Tibial artery (tissue), 4 donors: ENCODE data around the gene SLFN12L.

Experiments
- DNase-seq, 2 donors: peaks; one replicate each; pipeline ENCODE4 v3.0.0-alpha.2; 2019
- H3K27ac ChIP-seq, 2 donors: fragments of 200-600 bp; sonication (generic) in 1 of 2; 1 replicate in 1 of 2; 2 replicates in 1 of 2; pipeline ENCODE4 v1.5.1; 2018 to 2019; ENCODE audit warnings: mild to moderate bottlenecking in 1 of 2
- H3K27me3 ChIP-seq, 2 donors: fragments of 200-600 bp; sonication (generic) in 1 of 2; one replicate each; pipeline versions ENCODE4 v1.5.1 to v1.6.0; 2016 to 2019
- H3K36me3 ChIP-seq, 3 donors: fragments of 200-600 bp; sonication (generic) in 2 of 3; one replicate each; pipeline ENCODE4 v1.5.1; 2016 to 2019; ENCODE audit warnings: mild to moderate bottlenecking in 2 of 3
- H3K4me1 ChIP-seq, 4 donors: fragments of 200-600 bp; sonication (generic) in 2 of 4; 1 replicate in 3 of 4; 2 replicates in 1 of 4; pipeline ENCODE4 v1.5.1; 2016 to 2019
- H3K4me3 ChIP-seq, 2 donors: fragments of 200-600 bp; sonication (generic) in 1 of 2; 1 replicate in 1 of 2; 2 replicates in 1 of 2; pipeline ENCODE4 v1.5.1; 2018 to 2019; ENCODE audit warnings: mild to moderate bottlenecking in 2 of 2
- H3K9me3 ChIP-seq, 3 donors: fragments of 200-600 bp; sonication (generic) in 1 of 3; one replicate each; pipeline ENCODE4 v1.5.1; 2016 to 2019
- intact Hi-C: fragments of 100-400 bp; cut with DNase I; formaldehyde crosslinking; loops from one replicate; pipeline ENCODE4 v1.15.0; 2023; ENCODE audit warnings: low total_unique reads
- TF ChIP-seq, protein P1 (sequence below), 2 experiments: fragments of 200-600 bp in 1 of 2; fragments of 450-650 bp in 1 of 2; IDR thresholded peaks; one replicate each; pipeline ENCODE4 v1.5.1; 2017 to 2019; ENCODE audit warnings: antibody characterized with exemption in 2 of 2, mild to moderate bottlenecking in 1 of 2, moderate library complexity in 1 of 2

Gene SLFN12L

DNA sequence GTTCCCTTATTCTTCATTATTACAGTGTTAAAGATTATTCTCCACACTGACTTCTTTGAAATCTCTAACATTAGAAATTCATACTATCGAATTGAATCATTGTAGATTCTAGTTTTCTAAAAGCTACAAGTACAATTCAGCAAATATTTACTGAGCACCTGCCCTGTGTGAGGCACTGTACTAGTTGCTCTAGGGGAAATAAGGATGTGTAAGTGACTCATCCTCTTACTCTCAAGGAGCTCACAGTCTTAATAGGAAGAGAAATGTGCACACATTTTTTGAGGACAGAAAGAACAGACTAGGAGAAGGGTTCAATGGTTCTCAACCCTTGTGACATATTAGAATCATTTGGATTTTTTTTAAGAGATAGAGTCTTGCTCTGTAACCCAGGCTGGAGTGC is 7.7 kb upstream of the SLFN12L start:
- H3K4me1 ChIP-seq = no peaks in the 10 kb centered on the region
- H3K9me3 ChIP-seq = no peaks in the 10 kb centered on the region
- H3K27ac ChIP-seq = no peak overlapping the region
- TF ChIP-seq, protein P1, sequence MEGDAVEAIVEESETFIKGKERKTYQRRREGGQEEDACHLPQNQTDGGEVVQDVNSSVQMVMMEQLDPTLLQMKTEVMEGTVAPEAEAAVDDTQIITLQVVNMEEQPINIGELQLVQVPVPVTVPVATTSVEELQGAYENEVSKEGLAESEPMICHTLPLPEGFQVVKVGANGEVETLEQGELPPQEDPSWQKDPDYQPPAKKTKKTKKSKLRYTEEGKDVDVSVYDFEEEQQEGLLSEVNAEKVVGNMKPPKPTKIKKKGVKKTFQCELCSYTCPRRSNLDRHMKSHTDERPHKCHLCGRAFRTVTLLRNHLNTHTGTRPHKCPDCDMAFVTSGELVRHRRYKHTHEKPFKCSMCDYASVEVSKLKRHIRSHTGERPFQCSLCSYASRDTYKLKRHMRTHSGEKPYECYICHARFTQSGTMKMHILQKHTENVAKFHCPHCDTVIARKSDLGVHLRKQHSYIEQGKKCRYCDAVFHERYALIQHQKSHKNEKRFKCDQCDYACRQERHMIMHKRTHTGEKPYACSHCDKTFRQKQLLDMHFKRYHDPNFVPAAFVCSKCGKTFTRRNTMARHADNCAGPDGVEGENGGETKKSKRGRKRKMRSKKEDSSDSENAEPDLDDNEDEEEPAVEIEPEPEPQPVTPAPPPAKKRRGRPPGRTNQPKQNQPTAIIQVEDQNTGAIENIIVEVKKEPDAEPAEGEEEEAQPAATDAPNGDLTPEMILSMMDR (IDR thresholded peaks at IDR 0.05) = no peak
- intact Hi-C loops = no loop called here
- no peak overlapping the region for H3K4me3 ChIP-seq
- peaks cover 0 to 12% of the 10 kb centered on the region in 2 donors for H3K27me3 ChIP-seq
- no peaks in the 10 kb centered on the region for H3K36me3 ChIP-seq
- DNase-seq = no peak

GRCh38 chr17:35543856-35544255 is 6.4 kb upstream of the SLFN12L start:
- intact Hi-C loops = no loop called here
- H3K36me3 ChIP-seq = no peaks in the 10 kb centered on the region
- H3K27ac ChIP-seq = no peak overlapping the region

GRCh38 chr17:35542990-35543389 is 5.5 kb upstream of the SLFN12L start:
- Histone ChIP-seq H3K4me3 (no peak overlapping the region), H3K36me3 (no peaks in the 10 kb centered on the region), H3K9me3 (no peaks in the 10 kb centered on the region), H3K27me3 (peaks cover 0 to 2% of the 10 kb centered on the region in 2 donors), H3K27ac (no peak overlapping the region), H3K4me1 (no peaks in the 10 kb centered on the region)
- intact Hi-C loops = no loop called here
- TF ChIP-seq, protein P1 (IDR thresholded peaks at IDR 0.05) = no peak
- DNase-seq = no peak

More at GRCh38 chr17:35543856-35544255, 6.4 kb upstream of the SLFN12L start:
- Histone ChIP-seq H3K27me3 (peaks cover 0 to 8% of the 10 kb centered on the region in 2 donors), H3K4me1 (no peaks in the 10 kb centered on the region), H3K9me3 (no peaks in the 10 kb centered on the region), H3K4me3 (no peak overlapping the region)
- TF ChIP-seq, protein P1 (IDR thresholded peaks at IDR 0.05) = no peak
- no peak for DNase-seq

GRCh38 chr17:35541434-35541833 is 4.0 kb upstream of the SLFN12L start:
- DNase-seq = no peak
- Histone ChIP-seq H3K36me3 (no peaks in the 10 kb centered on the region), H3K27ac (peak overlapping the region in 1 of 2 donors; percentile 14), H3K27me3 (no peaks in the 10 kb centered on the region), H3K4me1 (no peaks in the 10 kb centered on the region), H3K9me3 (no peaks in the 10 kb centered on the region), H3K4me3 (peak overlapping the region in 1 of 2 donors; percentile 37)
- TF ChIP-seq, protein P1 (IDR thresholded peaks at IDR 0.05) = no peak
- intact Hi-C loops = no loop called here

GRCh38 chr17:35540589-35541404 is 3.3 kb upstream of the SLFN12L start:
- no peaks in the 10 kb centered on the region for H3K27me3 ChIP-seq
- peak in 1 of 2 donors; percentile 51 for DNase-seq
- TF ChIP-seq, protein P1 (IDR thresholded peaks at IDR 0.05) = no peak
- H3K9me3 ChIP-seq = no peaks in the 10 kb centered on the region
- peak overlapping the region; percentile 30 to 37 for H3K4me3 ChIP-seq
- no peaks in the 10 kb centered on the region for H3K36me3 ChIP-seq
- intact Hi-C loops = no loop called here
- H3K27ac ChIP-seq = peak overlapping the region in 1 of 2 donors; percentile 14
- no peaks in the 10 kb centered on the region for H3K4me1 ChIP-seq
